GM18502 (cell line): ENCODE results near the gene FBXO2.

Source experiments
- ATAC-seq: cut with Tn5 transposase; IDR thresholded peaks from one replicate; pipeline ENCODE4 v1.9.1; 2021; ENCODE audit warnings: mild to moderate bottlenecking; ENCODE audit not compliant: unreplicated experiment, poor library complexity

Gene FBXO2

DNA sequence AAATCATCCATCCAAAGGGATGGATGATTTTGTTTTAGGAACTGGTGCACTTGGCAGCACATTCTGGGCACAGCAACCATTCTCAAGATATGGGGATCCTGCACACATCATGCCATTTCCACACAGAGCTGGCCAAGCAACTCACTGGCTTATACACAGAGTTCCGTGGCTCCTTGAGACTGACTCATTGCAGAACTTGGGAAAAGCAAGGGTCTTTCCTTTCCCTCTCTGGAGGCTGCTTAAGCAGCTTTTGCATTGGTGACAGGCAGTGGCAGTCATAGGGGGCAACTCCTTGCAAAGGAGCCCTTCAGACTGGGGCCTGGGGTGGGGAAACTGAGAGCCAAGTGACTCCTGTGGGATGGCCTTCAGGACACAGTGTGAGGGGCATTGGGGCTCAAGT is 28.6 kb upstream of the FBXO2 start:
- ATAC-seq: no peak

DNA sequence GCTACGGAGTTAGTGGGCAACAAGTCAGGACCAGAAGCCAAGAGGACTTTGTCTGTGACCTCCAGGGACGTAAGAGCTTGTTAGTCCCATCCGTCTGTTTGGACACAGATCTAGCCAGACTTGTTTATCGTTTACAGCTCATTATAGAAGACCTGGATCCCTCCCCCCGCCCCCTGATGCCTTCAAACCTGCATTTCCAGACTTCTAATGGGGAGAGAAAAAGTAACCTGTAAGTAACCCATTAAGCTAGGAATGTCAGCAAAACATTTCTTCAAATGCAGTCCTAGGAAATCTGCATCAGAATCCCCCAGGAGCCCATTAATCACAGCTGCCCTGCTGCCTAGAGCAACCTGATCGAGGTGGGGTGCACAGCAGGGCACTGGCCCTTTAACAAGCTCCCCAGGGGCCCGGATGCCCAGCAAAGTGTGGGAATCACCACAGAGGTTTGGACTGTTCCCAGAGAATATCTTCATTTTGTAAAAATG is 28.1 kb upstream of the FBXO2 start:
- ATAC-seq: no peak

DNA sequence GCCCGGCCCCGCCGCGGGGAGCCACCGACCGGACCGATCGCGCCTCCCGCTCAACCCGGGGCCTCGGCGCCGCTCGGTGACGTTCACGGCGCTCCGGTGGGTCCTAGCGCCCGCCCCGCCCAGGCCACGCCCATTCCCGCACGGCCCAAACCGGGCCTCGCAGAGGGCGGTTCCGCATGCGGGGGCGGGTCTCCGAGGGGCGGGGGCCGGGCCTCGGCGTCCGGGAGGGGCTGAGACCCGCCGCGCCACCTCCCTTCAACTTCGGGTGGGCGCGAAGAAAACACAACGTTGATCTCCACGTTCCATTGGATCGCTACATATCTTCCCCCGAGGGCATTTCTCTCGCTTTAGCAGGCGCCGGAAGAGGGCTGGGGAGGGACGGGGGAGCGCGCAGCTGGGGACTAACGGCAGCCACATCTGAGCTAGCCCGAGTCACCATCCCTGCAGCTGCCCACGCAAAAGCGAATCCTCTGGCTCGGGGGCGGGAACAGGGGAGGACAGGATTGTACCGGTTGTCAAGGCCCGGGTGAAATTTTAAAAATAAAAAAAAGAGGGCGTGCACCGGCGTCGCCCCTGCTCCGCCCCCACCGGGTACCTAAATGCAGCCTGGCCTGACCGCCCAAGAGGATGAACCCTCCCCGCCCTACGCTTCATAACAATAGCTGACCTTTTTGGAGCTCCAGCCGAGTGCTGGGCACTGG is 27.0 kb upstream of the FBXO2 start, which contains the start of gene MAD2L2:
TSS of gene MAD2L2 (minus strand) at position 78 of the 701 bp plus-strand sequence. CDS start 547 bp downstream, outside the sequence.
- ATAC-seq: peak; percentile 84

DNA sequence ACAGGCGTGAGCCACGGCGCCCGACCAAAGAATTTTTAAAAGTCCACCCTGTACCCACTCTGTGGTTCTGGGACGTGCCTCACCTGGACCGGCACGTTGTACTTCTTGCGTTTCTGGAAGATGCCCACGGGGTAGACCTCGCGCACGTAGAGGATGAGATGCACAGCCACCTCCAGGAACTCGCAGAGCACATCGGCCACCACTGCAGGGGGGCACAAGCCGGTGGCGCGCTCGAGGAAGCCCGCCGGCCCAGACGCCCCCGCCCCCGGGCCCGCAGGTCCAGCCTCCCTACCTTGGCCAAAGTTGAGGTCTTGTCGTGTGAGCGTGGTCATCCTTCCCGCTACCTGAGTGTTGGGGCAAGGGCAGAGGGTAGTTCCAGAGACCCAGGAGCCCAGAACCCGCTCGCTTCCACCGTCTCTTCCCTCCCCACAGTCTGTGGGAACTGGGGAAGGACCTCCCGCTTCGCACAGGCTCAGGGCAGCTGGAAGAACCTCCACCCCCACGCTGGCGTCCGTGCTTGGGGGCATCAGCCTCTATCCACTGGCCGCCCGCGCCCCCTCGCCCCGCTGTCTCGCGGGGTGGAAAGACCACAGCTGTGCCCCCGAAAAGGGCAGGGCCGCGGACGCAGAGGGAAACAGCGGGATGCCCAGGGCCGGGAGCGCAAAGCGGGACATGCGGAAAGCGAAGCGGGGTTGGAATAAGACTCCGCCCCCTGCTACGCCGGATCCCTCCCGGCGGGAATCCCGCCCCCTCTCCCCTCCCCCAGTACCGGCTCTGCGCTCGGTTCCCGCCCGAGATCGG is 26.2 kb upstream of the FBXO2 start:
- ATAC-seq: peak; percentile 31

DNA sequence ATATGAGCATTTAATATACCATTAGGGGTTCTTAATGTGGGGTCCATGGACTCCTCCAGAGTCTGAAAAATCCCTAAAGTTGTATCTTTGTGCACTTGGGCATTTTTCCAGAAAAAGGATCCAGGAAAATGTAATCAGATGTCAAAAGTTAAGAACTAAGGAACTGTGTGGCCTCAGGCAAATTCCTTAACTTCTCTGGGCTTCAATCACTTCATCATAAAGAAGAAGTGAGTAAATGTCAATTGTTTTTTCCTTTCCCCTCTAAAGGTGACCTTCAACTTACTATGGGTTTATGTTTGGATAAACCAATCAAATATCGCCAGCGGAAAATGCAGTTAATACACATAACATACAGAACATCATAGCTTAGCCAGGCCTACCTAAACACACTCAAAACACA is 24.2 kb upstream of the FBXO2 start:
- no peak for ATAC-seq

DNA sequence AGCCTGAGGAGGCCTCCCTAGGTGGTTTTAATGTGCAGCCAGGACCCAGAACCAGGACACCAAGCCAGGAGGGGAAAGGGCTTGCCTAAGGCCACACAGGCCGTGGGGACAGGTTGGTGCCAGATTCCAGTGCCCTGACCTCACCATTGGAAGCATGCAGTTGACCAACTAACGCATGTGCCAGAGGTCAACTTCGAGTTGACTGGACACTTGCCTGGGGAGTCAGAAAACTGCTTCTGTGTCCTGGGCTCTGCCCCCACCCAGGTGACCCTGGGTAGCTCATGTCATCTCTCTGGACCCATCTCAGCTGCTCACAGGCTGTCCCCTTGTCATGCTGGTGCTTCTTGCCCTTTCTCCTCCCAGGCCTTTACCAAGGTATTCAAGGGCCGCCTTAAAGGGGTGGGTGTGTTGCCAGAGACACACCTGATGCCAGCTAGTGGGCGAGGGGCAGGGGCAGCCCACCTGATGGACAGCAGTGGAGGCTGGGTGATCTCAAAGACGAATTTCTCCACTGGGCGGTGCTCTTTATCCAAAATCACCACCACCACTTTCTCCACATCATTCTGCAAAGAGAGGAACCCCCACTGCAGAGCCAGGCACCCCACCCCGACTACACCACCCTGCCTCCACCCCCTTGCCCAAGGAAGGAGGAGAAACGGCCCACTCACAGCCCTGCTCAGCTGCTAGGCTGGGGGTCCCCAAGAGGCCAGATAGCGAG is 22.3 kb upstream of the FBXO2 start:
- ATAC-seq: no peak

DNA sequence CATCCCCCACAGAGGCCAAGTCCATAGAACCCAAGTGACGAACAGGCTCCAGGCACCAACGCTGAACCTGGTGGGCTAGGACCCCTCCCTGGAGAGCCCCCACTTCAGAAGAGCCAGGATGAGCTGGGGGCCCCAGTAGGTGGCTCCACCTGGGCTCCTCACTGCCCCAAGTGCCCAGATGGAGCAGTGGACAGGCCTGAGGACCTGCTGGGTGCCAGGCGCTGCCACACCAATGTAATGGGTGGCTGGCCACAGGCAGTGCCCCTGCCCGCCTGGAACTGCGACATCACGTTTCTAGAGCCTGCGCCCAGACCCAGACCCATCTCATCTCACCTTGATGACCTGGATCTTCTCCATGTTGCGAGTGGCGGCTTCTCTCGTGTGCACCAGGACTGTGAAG is 21.1 kb upstream of the FBXO2 start:
- ATAC-seq: no peak

DNA sequence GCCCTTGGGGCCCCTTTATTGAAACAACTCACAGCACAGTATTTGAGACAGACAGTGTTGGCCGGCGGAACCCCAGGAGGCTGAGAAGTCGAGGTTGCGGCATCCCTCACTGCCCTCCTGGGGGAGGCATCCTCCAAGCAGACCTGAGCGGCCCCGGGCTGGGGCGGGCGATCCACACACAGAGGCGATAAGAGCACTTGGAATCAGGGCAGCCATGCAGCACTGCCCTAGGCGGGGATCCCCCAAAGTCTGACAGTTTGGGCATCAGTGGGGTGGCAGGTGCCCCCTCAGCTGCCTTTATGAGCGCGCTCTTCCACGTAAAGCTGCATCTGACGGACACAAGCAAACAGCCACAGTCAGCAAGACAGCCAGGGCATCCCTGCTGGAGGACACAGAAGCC is 20.3 kb upstream of the FBXO2 start:
- no peak for ATAC-seq

DNA sequence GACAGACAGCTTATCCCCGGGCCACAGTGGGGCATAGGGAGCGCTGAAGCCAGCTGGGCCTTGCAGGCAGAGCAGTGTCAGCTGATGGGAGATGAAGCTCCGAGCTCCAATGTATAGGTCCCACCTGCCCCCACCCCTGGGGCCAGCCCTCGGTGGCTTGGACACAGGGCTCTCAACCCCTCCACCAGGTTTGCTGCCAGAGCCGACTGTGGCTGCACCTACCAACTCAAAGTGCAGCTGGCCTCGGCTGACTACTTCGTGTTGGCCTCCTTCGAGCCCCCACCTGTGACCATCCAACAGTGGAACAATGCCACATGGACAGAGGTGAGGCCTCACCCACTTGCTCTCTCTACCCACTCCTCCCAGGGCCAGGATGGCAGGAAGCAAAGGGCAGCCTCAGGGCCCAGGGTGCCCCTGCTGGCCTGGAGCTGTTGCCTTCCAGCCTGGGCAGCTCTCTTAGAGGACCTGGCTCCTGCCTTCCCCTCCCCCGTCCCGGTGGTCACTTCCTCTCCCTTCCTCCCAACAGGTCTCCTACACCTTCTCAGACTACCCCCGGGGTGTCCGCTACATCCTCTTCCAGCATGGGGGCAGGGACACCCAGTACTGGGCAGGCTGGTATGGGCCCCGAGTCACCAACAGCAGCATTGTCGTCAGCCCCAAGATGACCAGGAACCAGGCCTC is 19.0 kb upstream of the FBXO2 start:
- ATAC-seq: no peak

DNA sequence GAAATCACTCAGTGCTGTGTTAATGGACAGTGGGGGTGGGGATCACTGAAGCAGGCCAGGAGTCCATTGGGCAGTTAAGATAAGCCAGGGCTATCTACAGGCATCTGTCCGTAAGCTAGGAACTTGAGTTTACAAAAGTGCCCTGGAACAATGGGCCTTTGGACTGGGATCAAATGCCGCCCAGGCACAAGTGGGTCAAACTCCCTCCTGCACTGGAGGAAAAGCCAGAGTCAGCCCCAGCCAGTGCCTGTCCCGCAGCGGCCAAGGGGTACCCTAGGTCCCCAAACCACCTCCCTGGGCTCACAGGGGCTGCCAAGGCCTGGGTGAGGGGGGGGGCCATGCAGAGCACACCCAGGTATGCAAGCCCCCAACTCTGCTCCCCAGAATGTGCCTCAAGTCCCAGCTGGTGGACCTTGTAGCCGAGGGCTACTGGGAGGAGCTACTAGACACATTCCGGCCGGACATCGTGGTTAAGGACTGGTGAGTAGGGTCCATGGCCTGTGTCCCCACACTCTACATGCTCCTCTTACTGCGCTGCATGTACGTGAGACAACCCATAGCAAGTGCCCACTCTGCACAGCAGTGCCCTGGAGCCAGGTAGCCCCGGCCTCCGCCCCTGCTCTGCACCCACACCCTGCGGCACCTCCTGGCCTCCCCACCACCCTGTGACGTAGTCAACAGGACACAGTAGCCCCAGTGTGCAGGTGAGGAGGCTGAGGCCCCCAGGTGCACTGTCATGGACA is 17.5 kb upstream of the FBXO2 start:
- no peak for ATAC-seq

DNA sequence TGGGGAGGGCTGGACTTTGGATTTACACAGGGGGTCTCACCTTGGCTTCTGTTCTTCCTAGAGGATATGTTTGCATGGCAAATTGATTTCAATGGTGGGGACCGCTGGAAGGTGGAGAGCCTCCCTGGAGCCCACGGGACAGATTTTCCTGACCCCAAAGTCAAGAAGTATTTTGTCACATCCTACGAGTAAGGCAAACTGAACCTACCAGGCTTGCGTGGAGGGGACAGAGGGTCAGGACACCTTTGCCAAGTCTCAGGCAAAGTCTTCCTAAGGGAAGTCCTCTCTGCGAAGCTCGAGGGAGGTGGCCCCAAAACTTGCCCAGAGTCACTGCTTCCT is 16.9 kb upstream of the FBXO2 start:
- no peak for ATAC-seq

DNA sequence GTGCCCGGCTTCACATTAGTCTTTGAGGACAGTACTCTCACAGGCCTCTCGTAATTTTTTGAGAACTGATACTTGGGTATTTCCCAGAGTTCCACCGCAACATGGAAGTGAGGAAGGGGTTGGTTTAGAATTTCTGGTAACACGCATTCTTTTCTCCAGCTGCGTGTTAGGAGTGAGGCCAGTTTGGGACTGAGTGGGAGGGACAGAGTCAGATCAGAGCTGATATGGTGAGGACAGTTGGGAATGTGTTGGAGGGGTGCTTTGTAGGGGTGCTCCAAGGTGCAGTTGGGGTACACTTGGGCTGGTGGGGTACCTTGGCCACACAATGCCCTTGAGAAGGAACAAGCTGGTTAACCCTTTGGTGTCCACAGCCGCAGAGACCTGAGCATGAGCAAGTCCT is 16.5 kb upstream of the FBXO2 start:
- ATAC-seq: no peak

DNA sequence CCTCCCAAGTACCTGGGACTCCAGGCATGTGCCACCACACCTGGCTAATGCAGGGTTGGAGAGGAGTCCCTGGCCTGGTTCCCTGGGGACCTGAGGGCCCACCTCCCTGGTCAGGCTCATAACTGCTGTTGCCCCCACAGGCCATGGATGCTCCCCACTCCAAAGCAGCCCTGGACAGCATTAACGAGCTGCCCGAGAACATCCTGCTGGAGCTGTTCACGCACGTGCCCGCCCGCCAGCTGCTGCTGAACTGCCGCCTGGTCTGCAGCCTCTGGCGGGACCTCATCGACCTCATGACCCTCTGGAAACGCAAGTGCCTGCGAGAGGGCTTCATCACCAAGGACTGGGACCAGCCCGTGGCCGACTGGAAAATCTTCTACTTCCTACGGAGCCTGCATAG is 14.3 kb upstream of the FBXO2 start:
- no peak for ATAC-seq

DNA sequence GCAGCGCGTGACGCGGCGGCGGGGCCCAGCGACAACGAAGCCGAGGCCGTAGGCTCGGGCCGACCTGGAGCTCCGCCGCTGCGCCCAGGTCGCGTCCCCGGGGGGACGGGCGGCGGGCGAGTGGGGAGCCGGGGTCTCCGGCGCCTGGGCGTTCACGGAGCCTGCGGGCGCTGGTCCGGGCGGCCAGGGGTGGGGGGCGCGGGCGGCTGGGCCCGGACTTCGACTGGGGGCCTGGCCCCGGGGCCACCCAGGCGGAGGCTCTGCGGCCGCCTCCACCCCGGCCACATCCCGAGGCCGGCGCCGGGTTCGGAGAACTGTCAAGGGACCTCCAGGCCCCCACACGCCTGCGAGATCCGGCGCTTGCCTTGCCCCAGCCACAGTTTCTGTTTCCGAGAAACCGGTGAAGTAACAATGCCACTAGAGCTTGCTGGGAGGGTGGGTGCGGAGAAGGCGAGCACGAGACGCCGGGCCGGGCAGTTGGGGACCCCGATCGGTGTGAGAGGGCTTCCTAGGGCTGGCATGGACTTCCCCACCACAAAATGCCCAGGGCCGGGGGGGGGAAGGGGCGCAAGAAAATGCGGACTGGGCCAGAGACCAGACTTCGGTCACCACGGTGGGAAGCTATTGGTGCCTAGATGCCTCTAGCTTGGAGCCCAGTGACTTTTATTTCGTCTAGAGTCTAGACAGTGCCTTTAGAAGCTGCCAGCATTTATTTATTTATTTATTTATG is 10.3 kb upstream of the FBXO2 start:
- peak; percentile 46 for ATAC-seq

DNA sequence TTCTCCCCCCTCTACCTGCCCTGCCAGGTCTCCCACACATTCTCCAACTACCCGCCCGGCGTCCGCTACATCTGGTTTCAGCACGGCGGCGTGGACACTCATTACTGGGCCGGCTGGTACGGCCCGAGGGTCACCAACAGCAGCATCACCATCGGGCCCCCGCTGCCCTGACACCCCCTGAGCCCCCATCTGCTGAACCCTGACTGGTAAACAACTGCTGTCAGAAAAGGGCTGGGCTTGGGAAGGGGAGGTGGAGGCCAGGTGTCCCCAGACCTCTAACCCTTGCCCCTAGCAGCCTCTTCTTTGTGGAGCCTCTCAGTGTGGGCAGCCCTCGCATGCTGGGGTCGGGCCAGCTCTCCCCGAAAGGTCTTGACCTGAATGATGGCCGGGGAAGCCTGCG is 6.9 kb upstream of the FBXO2 start:
- no peak for ATAC-seq

DNA sequence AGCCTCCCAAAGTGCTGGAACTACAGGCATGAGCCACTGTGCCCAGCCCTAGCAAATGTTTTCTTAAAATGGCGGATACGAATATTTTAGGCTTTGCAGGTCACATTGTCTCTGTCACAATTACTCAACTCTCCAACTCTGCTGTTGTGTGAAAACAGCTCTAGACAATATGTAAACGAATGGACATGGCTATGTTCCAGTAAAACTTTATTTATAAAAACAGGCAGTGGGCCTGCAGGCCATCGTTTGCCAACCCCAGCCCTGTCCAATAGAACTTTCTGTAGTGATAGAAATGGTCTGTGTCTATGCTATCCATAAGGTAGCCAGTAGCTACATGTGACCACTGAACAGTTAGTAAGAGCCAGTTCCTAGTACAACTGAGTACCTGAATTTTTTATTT is 5.5 kb upstream of the FBXO2 start:
- no peak for ATAC-seq

DNA sequence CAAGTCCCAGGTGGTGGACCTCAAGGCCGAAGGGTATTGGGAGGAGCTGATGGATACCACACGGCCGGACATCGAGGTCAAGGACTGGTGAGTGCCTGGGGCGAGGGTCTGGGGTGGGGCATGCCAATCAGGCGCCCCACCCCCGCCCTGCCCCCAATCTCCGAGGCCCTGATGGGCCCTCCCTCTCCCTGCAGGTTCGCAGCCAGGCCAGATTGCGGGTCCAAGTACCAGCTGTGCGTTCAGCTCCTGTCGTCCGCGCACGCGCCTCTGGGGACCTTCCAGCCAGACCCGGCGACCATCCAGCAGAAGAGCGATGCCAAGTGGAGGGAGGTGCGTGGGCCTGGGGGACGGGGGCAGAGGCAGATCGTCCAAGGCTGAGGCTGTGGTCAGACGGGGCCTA is 4.3 kb upstream of the FBXO2 start:
- ATAC-seq: no peak

DNA sequence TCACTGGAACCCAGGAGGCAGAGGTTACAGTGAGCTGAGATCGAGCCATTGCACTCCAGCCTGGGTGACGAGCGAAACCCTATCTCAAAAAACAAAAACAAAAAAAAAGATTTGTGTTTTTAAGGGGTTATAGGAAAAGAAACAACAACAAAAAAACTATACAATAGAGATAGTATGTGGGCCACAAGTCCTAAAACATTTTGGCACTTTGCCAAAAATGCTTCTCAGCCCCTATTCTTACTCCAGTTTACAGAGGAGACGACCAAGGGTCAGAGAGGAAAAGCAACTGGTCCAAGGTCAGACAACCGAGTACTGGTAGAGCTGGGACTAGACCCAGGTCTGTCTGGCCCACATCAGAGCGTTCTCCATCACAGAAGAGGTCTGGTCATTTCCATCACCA is 3.4 kb upstream of the FBXO2 start:
- ATAC-seq: no peak
